Smooth muscle cell of the brain vasculature (primary cell): Measurements from ENCODE around the gene GEMIN5.

Source experiments
- DNase-seq: peaks from one replicate; pipeline ENCODE4 v3.0.0-alpha.2; 2012; ENCODE audit warnings: low read depth, low spot score

Gene GEMIN5

GRCh38 chr5:154884424-154884823 lies 53.6 kb downstream of the GEMIN5 start:
- no peak for DNase-seq

- no peak for DNase-seq
These were observed 56.0 kb downstream of the GEMIN5 start for GRCh38 chr5:154881986-154882385.

DNA sequence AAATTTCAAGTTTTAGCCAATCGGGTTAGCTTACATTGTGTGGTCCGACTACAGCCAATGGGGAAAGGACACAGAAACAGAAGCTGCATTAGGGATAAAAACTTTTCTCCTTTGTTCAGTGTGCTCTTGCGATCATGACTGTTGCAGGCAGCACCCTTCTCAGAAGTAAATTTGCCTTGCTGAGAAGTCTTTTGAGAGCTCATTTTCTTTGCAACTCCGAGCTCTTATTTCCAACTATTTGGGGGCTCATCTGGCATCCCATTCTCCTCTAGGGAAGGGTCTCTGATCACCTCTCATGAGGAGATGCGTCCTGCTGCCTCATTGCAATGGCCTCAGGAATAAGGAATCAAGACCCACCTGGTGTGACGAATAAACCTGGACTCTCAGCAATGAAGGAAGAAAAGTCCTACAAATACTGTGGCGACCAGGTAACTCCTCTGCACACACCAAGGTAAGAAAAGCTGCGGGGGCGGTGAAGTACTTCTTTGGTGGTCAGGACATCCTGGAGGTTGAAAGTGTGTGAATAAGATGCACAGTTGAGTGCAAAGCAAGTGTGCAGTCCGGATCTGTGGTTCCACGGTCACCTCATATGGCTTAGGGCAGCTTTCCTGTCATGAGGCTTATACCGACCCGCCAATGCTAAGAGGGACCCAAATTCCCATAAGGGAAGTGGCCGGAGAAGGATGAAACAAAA lies 59.2 kb downstream of the GEMIN5 start:
- DNase-seq = no peak

- no peak for DNase-seq
These were observed 64.2 kb downstream of the GEMIN5 start for GRCh38 chr5:154873791-154874331.

DNA sequence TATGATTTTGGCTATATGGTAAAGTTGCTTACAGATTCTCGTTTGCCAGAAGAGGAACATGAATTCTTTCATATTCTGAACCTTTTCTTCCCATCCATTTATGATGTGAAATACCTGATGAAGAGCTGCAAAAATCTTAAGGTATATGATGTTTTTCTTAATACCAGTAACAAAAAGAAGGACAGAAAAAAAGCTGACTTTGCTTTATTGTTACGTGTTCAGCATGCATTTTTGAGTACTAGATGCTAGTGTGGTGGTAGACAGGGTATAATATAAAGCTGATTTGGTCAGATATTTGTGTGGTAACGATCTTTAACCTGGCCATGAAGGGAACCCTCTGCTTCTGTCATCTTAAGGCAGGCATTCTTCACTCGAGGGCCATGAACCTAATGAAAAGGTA lies 66.3 kb downstream of the GEMIN5 start:
- DNase-seq = no peak

- no peak for DNase-seq
These were observed 69.3 kb downstream of the GEMIN5 start for GRCh38 chr5:154868702-154869101.

- DNase-seq = no peak
These were observed 71.2 kb downstream of the GEMIN5 start for GRCh38 chr5:154866841-154867240.

GRCh38 chr5:154865466-154866184 lies 72.4 kb downstream of the GEMIN5 start:
- no peak for DNase-seq

- no peak for DNase-seq
These were observed 74.5 kb downstream of the GEMIN5 start for GRCh38 chr5:154863291-154864080.

- DNase-seq = no peak
These were observed 75.2 kb downstream of the GEMIN5 start for GRCh38 chr5:154862766-154863165.

DNA sequence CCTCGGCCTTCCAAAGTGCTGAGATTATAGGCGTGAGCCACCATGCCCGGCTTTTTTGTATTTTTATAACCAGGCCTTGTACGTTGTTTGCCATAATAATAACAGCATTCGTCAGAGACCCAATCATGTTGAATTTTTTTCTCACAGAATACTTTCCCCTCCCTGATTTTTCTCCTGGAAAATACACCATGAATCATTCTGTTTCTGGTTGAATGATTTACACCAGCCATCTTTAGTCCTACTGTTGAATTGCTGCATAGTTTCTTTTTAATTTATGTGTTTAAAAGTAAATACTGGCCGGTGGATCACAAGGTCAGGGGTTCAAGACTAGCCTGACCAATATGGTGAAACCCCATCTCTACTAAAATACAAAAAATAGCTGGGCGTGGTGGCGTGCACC lies 76.1 kb downstream of the GEMIN5 start:
- no peak for DNase-seq

DNA sequence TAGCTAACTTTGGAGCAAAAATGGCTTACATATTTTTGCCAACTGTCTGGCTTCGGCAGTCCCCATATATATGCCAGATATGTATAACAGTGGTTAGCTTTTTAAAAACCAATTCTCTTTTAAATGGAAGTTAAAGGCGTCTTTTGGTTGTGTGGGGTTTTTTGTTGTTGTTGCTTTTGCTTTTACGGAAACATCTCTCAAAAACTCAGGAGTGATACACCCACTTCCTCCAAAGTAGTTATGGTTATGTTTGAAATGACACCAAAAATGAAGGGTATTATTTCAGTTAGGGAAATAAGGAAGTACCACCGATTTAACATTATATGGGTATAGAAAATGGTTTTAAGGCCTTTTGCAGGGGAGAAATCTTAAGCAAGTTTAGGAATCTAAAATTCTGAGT lies 77.2 kb downstream of the GEMIN5 start:
- DNase-seq = no peak

DNA sequence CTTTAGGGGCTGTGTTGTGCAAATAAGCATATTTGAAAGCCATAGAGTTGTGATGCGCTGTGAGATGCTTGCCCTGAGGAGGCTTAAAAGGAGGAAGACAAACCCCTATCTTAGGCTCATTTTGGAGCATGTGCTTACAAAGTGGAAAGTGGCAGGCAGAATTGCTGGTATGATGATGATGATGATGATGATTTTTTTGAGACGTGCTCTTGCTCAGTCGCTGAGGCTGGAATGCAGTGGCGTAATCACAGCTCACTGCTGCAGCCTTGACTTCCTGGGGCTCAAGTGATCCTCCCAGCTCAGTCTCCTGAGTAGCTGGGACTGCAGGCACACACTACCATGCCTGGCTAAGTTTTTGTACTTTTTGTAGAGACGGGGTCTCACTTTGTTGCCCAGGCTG lies 77.9 kb downstream of the GEMIN5 start:
- no peak for DNase-seq

DNA sequence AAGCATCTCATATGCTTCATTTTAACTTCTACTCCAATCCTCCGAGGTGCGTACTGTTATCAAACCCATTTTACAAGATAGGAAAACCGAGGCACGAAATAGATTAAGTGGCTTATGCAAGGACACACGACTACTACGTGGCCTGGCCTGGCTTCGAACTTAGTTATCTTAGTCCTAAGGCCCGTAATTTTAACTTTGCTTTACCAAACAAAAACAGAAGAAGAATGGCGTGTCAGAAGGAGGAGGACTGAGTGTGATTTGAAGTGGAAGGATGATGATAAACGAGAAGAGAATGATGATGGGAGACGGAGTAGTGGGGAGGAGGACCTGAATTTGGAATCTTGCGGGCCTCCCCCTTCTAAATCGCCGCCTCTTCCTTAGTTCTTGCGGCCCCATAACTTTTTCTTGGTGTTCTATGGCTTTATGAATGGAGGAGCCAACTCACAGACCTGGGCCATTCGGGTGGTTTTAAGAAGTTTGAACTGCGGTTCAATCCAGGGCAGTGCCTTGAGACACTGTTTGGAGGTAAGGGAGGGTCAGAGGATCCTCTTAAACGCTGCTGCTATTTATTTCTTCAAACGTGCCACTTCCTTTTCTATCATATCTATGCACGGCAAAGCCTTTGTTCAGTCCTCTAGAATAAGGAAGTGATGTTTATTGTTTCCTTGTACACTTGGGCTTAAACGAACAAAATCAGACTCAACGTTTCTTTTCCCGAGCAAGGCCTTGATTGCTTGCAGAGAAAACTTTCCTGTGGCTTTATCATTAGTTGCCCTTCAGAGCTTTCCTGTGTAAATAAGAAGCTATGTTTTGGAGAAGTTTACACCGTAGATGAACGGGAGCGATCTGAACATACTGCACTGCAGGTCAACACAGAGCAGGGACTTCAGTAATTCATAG lies 78.8 kb downstream of the GEMIN5 start:
- DNase-seq = no peak

GRCh38 chr5:154858297-154858971 lies 79.6 kb downstream of the GEMIN5 start, which contains the start of gene CNOT8:
TSS of gene CNOT8 (plus strand) at chr5:154858627. CDS start at chr5:154863279, 4,652 bp downstream.
- DNase-seq = peak; percentile 95

- peak; percentile 94 for DNase-seq
These were observed 80.3 kb downstream of the GEMIN5 start for GRCh38 chr5:154857530-154858296.

- DNase-seq = no peak
These were observed 86.7 kb downstream of the GEMIN5 start for GRCh38 chr5:154851351-154851750.

DNA sequence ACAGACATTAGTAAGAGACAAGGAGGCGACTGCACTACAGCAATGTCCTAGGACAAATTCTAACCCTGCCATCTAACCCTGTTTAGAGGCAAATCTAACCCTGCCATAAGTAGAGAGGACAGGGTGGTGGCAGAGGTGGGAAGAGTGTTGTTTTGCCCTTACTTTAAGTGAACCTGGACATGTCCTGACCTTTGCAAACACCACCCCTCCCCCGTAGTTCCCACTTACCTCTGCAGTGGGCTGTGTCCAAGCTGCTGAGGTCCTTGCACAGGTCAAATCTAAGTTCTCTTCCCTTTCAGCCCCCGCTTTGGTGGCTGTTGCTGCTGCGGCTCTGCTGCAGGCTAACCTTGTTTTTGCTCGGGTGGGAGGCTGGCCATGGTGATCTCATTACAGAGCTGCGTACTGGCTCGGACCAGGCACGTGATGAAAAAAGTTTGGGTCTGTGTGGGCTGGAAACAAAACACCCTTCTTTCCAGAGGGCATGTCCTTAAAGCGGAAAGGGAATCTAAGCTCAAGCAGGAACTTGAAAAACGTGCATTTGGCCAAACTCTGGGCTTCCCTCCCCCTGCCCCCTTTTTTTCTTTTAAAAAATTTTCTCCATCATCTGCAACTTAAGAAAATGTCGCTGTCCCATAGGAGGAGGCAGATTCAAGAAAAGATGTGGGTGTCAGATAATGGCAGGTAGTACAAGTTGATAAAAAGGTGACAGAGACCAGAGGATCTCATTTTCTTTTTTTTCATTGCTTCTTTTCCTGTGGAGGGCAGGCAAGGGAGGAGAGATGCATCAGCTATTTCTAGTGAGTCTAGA lies 87.6 kb downstream of the GEMIN5 start, which contains the start of gene FAXDC2:
Gene FAXDC2, minus strand, starts transcription at position 349 of the 808 bp plus-strand sequence. CDS start 12,425 bp downstream, outside the sequence.
- peak; percentile 75 for DNase-seq

DNA sequence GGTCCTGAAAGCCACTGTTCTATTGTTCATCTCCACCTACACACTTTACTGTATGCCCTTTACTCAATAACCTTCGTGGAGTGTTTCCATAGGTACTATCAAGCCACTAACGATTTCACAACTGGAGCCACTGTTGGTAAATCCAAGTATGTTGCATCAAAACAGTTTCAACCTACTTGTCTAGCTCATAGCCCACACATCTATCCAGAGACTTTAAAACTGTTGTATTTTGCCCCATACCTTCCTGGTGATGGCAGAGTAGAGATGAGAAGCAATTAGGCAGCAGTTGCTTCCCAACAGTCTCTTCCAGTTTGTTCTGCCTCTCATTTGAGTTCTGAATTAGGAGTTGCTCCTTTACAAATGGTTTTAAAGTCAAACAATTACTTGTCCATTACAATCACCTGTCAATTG lies 88.2 kb downstream of the GEMIN5 start:
- no peak for DNase-seq
